Suprapubic skin (tissue), 4 donors: ENCODE results near the gene CALN1. TPM values are rescaled to one million over a fixed set of nuclear protein-coding genes. Genes with fewer than 3 reads are reported as not detected.

ENCODE experiments used
- DNase-seq, 2 donors: peaks; one replicate each; pipeline ENCODE4 v3.0.0-alpha.2; 2019; ENCODE audit warnings: low spot score in 2 of 2
- H3K27ac ChIP-seq: fragments of 200-600 bp; sonication (generic); one replicate; pipeline ENCODE4 v1.5.1; 2019
- H3K27me3 ChIP-seq: fragments of 200-600 bp; sonication (generic); one replicate; pipeline ENCODE4 v1.5.1; 2019
- H3K36me3 ChIP-seq: fragments of 200-600 bp; sonication (generic); one replicate; pipeline ENCODE4 v1.5.1; 2019
- H3K4me1 ChIP-seq: fragments of 200-600 bp; sonication (generic); one replicate; pipeline ENCODE4 v1.5.1; 2019
- H3K4me3 ChIP-seq: fragments of 200-600 bp; sonication (generic); one replicate; pipeline ENCODE4 v1.5.1; 2019; ENCODE audit warnings: mild to moderate bottlenecking
- H3K9me3 ChIP-seq: fragments of 200-600 bp; sonication (generic); one replicate; pipeline ENCODE4 v1.5.1; 2019
- CTCF ChIP-seq, 2 donors: fragments of 200-600 bp in 1 of 2; fragments of 450-650 bp in 1 of 2; sonication (generic) in 1 of 2; IDR thresholded peaks; one replicate each; pipeline ENCODE4 v1.5.1; 2016 to 2019; ENCODE audit warnings: antibody characterized with exemption in 2 of 2, mild to moderate bottlenecking in 1 of 2, moderate library complexity in 1 of 2
- EP300 ChIP-seq: sonication (generic); formaldehyde crosslinking; IDR thresholded peaks from one replicate; pipeline ENCODE4 v1.6.1; 2017; ENCODE audit warnings: antibody characterized with exemption
- POLR2A ChIP-seq, 2 donors: fragments of 450-650 bp; IDR thresholded peaks; one replicate each; pipeline ENCODE4 v1.6.1; 2017; ENCODE audit warnings: antibody characterized with exemption in 2 of 2, mild to moderate bottlenecking in 2 of 2, moderate library complexity in 2 of 2
- POLR2AphosphoS5 ChIP-seq, 3 donors: sonication (generic); formaldehyde crosslinking; IDR thresholded peaks; one replicate each; pipeline ENCODE4 v1.6.1; 2017; ENCODE audit warnings: antibody characterized with exemption in 3 of 3
- WGBS: methylation state at CpG from one replicate; pipeline ENCODE4 v1.1.5; 2018; 5-methylcytosine and 5-hydroxymethylcytosine counted together
- total RNA-seq, 4 donors: library from RNA; depleted of rRNA; stranded (reverse); fragments of >200 nt; gene quantifications; one replicate each; pipeline ENCODE4 v1.1.0, GENCODE V29; 2016

Gene CALN1
- total RNA-seq, 4 donors from 2014 or later: 0.91 to 10.0 (median 3.9) TPM

- H3K4me3 ChIP-seq: no peak overlapping the region
Observed at GRCh38 chr7:72098807-72099580, 313.1 kb downstream of the CALN1 start.

GRCh38 chr7:72097226-72097625, 314.9 kb downstream of the CALN1 start:
- H3K4me3 ChIP-seq: no peak overlapping the region
- no peaks in the 10 kb centered on the region for H3K36me3 ChIP-seq
- no peak for TF ChIP-seq CTCF (IDR thresholded peaks at IDR 0.05)
- TF ChIP-seq POLR2A (IDR thresholded peaks at IDR 0.05): no peak
- no peak for TF ChIP-seq POLR2AphosphoS5 (IDR thresholded peaks at IDR 0.05)
- H3K27ac ChIP-seq: no peak overlapping the region
- H3K9me3 ChIP-seq: no peaks in the 10 kb centered on the region
- H3K4me1 ChIP-seq: no peaks in the 10 kb centered on the region
- WGBS: 87% methylated on average over 3 of the region's 3 CpGs
- no peak for DNase-seq
- H3K27me3 ChIP-seq: no peaks in the 10 kb centered on the region

More at GRCh38 chr7:72098807-72099580, 313.1 kb downstream of the CALN1 start:
- no peaks in the 10 kb centered on the region for H3K27me3 ChIP-seq
- H3K27ac ChIP-seq: peak overlapping the region; percentile 41
- DNase-seq: peak; percentile 69 to 86
- H3K36me3 ChIP-seq: no peaks in the 10 kb centered on the region
- no peak for TF ChIP-seq CTCF (IDR thresholded peaks at IDR 0.05)
- no peaks in the 10 kb centered on the region for H3K9me3 ChIP-seq
- no peaks in the 10 kb centered on the region for H3K4me1 ChIP-seq
- 31% methylated on average over 12 of the region's 16 CpGs for WGBS

DNA sequence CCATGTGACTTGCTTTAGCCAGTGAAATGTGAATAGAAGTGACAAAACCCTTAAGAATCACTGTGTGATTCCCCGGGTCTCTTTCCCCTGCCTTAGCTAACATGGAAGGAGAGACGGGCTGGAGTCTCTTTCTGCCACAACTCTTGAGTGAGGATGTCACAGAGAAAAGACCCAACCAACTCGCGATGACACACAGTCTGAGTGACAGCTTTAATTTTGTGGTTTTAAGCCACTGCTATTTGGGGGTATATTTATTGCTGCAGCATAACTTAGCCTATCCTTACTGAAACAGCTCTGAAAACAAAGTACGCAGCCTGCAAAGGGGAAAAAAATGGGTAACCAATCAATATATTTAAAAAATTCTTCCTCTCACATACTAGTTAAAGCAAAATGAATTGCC, 319.4 kb downstream of the CALN1 start:
- no peak for DNase-seq
- 80% methylated on average over 5 of the region's 5 CpGs for WGBS

DNA sequence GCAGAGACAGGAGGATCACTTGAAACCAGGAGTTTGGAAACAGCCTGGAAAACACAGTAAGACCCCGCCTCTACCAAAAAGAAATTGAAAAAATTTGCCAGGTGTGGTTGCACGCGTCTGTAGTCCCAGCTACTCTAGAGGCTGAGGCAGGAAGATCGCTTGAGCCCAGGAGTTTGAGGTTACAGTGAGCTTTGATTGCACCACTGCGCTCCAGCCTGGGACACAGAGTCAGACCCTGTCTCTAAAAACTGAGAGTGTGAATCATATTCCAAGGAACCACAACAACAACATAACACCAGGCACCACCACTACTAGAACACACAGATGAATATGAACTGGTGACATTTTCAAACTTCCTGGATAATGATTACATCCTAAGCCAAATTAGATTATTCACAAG, 324.2 kb downstream of the CALN1 start:
- Histone ChIP-seq H3K27ac (no peak overlapping the region), H3K36me3 (no peaks in the 10 kb centered on the region), H3K9me3 (no peaks in the 10 kb centered on the region), H3K4me3 (no peak overlapping the region), H3K27me3 (no peaks in the 10 kb centered on the region), H3K4me1 (no peaks in the 10 kb centered on the region)
- TF ChIP-seq POLR2A (IDR thresholded peaks at IDR 0.05) (no peak), CTCF (IDR thresholded peaks at IDR 0.05) (no peak), POLR2AphosphoS5 (IDR thresholded peaks at IDR 0.05) (no peak), EP300 (no peak)
- DNase-seq: no peak
- 52% methylated on average over 5 of the region's 5 CpGs for WGBS

More for the DNA sequence above, 319.4 kb downstream of the CALN1 start:
- Histone ChIP-seq H3K4me1 (no peaks in the 10 kb centered on the region), H3K9me3 (no peaks in the 10 kb centered on the region), H3K27me3 (no peaks in the 10 kb centered on the region), H3K36me3 (no peaks in the 10 kb centered on the region), H3K4me3 (no peak overlapping the region), H3K27ac (no peak overlapping the region)
- TF ChIP-seq CTCF (IDR thresholded peaks at IDR 0.05) (no peak), POLR2A (IDR thresholded peaks at IDR 0.05) (no peak), POLR2AphosphoS5 (IDR thresholded peaks at IDR 0.05) (no peak), EP300 (no peak)

DNA sequence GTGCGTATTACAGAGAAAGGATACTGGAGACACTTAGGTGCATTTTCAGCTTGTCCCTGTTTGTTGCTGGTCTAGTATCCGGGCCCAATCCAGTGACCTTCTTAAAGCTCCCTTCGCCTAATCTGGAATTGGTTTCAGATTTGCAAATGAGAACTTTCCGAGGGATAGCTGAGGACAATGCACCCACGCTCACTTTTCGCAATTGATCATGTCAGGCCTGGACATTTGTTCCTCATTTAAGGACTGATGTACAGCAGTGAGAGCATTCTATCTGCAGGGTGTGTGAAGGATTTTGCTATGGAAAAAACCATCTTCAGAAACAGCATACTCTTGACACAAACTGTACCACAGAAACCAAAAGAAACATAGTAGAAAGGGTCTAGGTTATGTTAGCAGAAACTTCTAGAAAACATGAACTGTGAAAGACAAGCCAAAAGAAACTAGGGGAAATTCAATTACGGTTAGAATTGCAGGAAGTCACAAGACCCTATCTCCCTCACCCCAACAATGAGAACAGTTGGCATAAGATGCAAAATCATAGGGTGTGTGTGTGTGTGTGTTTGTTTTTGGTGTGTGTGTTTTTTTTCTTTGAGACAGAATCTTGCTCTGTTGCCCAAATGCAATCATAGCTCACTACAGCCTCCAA, 331.1 kb downstream of the CALN1 start:
- Histone ChIP-seq H3K4me1 (no peaks in the 10 kb centered on the region), H3K27ac (no peak overlapping the region), H3K36me3 (no peaks in the 10 kb centered on the region), H3K4me3 (no peak overlapping the region), H3K9me3 (no peaks in the 10 kb centered on the region), H3K27me3 (no peaks in the 10 kb centered on the region)
- TF ChIP-seq POLR2AphosphoS5 (IDR thresholded peaks at IDR 0.05) (no peak), CTCF (IDR thresholded peaks at IDR 0.05) (no peak), EP300 (no peak), POLR2A (IDR thresholded peaks at IDR 0.05) (no peak)
- no peak for DNase-seq
- WGBS: 54% methylated on average over 7 of the region's 7 CpGs
